Small intestine (tissue), 7 donors: ENCODE data around the gene HMG20A. TPM values are rescaled to one million over a fixed set of nuclear protein-coding genes. Genes with fewer than 3 reads are reported as not detected.
"Not testable (repeated sequence)": the region's sequence is repeated elsewhere in the genome, so short reads cannot be mapped to it uniquely, and the experiment has no call there.

Source experiments
- DNase-seq, 2 donors: peaks; one replicate each; pipeline versions ENCODE4 v3.0.0 to v3.0.0-alpha.2; 2013
- FAIRE-seq: peaks from 2 replicates; lab custom pipeline; 2012; peaks lifted over from hg19 to GRCh38; lab: Jason Lieb, UNC
- H3K27ac ChIP-seq, 3 donors: one replicate each; pipeline ENCODE4 v1.5.1; 2013; ENCODE audit warnings: low read length in 2 of 3, mild to moderate bottlenecking in 2 of 3, control low read depth in 1 of 3, inconsistent platforms in 1 of 3, low read depth in 1 of 3, moderate library complexity in 1 of 3
- H3K27me3 ChIP-seq, 3 donors: one replicate each; pipeline ENCODE4 v1.6.1; 2013; ENCODE audit warnings: low read length in 3 of 3, inconsistent platforms in 1 of 3; ENCODE audit not compliant: control insufficient read depth in 3 of 3, insufficient read depth in 3 of 3
- H3K36me3 ChIP-seq, 3 donors: one replicate each; pipeline ENCODE4 v1.6.1; 2013; ENCODE audit warnings: low read length in 3 of 3, inconsistent platforms in 1 of 3, low read depth in 1 of 3, mild to moderate bottlenecking in 1 of 3, moderate library complexity in 1 of 3; ENCODE audit not compliant: control insufficient read depth in 3 of 3, insufficient read depth in 2 of 3
- H3K4me1 ChIP-seq, 3 donors: one replicate each; pipeline ENCODE4 v1.6.1; 2013; ENCODE audit warnings: low read length in 2 of 3, inconsistent platforms in 1 of 3, low read depth in 1 of 3, mild to moderate bottlenecking in 1 of 3, moderate library complexity in 1 of 3; ENCODE audit not compliant: control insufficient read depth in 3 of 3, insufficient read depth in 2 of 3
- H3K4me3 ChIP-seq, 3 donors: one replicate each; pipeline ENCODE4 v1.5.1; 2013; ENCODE audit warnings: low read length in 3 of 3, control low read depth in 1 of 3, inconsistent platforms in 1 of 3, low read depth in 1 of 3, mild to moderate bottlenecking in 1 of 3, moderate library complexity in 1 of 3
- H3K9me3 ChIP-seq, 2 donors: one replicate each; pipeline ENCODE4 v1.6.1; 2013; ENCODE audit warnings: low read depth in 1 of 2, low read length in 1 of 2; ENCODE audit not compliant: control insufficient read depth in 2 of 2, insufficient read depth in 1 of 2
- WGBS, 3 donors: extraction: QIAGEN DNeasy Blood & Tissue Kit; methylation state at CpG; one replicate each; pipeline ENCODE4 v1.1.7; 2013; 5-methylcytosine and 5-hydroxymethylcytosine counted together
- polyA plus RNA-seq, 4 donors: library from polyadenylated mRNA; stranded (reverse) in 3 of 4; unstranded in 1 of 4; fragments of 200-250 nt in 3 of 4; fragments of 120-200 nt in 1 of 4; gene quantifications; one replicate each; pipeline versions ENCODE4 v1.2.1 to v1.2.3, GENCODE V29; 2013
- donor health status: healthy with polysubstance abuse.
- donor health status: control.
- donor health status: control.
- donor health status: Bipolar disorder and iron deficiency.
- donor health status: healthy.

HMG20A gene
- polyA plus RNA-seq, 4 donors, result 6.5 to 37.4 (median 10.5) TPM

GRCh38 chr15:77396692-77397091 is 24.0 kb upstream of the HMG20A start:
- Histone ChIP-seq H3K27me3 (no peaks in the 10 kb centered on the region), H3K36me3 (peaks cover 0 to 14% (median 0%) of the 10 kb centered on the region in 3 donors), H3K9me3 (peaks cover 0 to 19% of the 10 kb centered on the region in 2 donors), H3K27ac (no peak overlapping the region), H3K4me3 (no peak overlapping the region), H3K4me1 (no peaks in the 10 kb centered on the region)
- DNase-seq (no peak), FAIRE-seq (no peak)
- 79 to 92% (median 90%) methylated on average over 1 of the region's 1 CpG for WGBS, 3 donors

DNA sequence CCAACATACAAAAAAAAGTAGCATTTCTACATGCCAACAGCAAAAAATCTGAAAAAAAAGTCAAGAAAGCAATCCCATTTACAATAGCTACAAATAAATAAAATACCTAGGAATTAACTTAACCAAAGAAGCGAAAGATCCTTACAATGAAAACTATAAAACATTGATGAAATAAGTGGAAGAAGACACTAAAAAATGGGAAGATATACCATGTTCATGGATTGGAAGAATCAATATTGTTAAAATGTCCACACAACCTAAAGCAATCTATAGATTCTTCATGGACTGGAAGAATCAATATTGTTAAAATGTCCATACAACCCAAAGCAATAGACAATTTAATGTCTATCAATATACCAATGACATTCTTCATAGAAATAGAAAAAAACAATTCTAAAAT is 21.8 kb upstream of the HMG20A start:
- H3K27ac ChIP-seq, result no peak overlapping the region
- no peak for FAIRE-seq
- WGBS, 3 donors, result 96 to 99% (median 97%) methylated on average over 1 of the region's 1 CpG

GRCh38 chr15:77400258-77400657 is 20.4 kb upstream of the HMG20A start:
- H3K9me3 ChIP-seq, result peaks cover 0 to 6% of the 10 kb centered on the region in 2 donors
- WGBS, 3 donors, result 96 to 100% (median 100%) methylated on average over 1 of the region's 1 CpG
- no peaks in the 10 kb centered on the region for H3K36me3 ChIP-seq
- DNase-seq, result no peak
- no peak overlapping the region for H3K4me3 ChIP-seq
- no peaks in the 10 kb centered on the region for H3K4me1 ChIP-seq
- FAIRE-seq, result no peak
- no peaks in the 10 kb centered on the region for H3K27me3 ChIP-seq
- H3K27ac ChIP-seq, result no peak overlapping the region

More for the DNA sequence above, 21.8 kb upstream of the HMG20A start:
- Histone ChIP-seq H3K36me3 (peaks cover 0 to 4% (median 0%) of the 10 kb centered on the region in 3 donors), H3K27me3 (no peaks in the 10 kb centered on the region), H3K9me3 (peaks cover 0 to 15% of the 10 kb centered on the region in 2 donors), H3K4me3 (no peak overlapping the region), H3K4me1 (no peaks in the 10 kb centered on the region)
- DNase-seq, result no peak

- Histone ChIP-seq H3K9me3 (peaks cover 0 to 4% of the 10 kb centered on the region in 2 donors), H3K27ac (no peak overlapping the region), H3K27me3 (no peaks in the 10 kb centered on the region), H3K36me3 (no peaks in the 10 kb centered on the region), H3K4me3 (no peak overlapping the region), H3K4me1 (no peaks in the 10 kb centered on the region)
- 24 to 36% (median 26%) methylated on average over 1 of the region's 1 CpG for WGBS, 3 donors
- FAIRE-seq (no peak), DNase-seq (no peak)
Observed at GRCh38 chr15:77402740-77403379, 17.8 kb upstream of the HMG20A start.

DNA sequence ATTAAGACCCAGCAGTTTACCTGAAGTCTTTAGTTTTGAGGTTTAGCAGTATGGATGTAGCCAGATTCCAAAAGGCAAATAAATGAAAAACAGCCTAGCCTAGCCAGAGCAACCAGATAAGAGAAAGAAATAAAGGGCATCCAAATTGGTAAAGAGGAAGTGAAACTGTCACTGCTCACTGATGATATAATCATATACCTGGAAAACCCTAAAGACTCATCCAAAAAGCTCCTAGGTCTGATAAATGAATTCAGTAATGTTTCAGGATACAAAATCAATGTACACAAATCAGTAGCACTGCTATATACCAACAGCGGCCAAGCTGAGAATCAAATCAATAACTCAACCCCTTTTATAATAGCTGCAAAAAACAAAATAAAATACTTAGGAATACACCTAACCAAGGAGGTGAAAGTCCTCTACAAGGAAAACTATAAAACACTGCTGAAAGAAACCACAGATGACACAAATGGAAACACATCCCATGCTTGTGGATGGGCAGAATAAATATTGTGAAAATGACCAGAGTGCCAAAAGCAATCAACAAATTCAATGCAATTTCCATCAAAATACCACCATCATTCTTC is 14.4 kb upstream of the HMG20A start:
- H3K27me3 ChIP-seq, H3K9me3 ChIP-seq: not testable (repeated sequence)

GRCh38 chr15:77406846-77407245 is 13.8 kb upstream of the HMG20A start:
- H3K9me3 ChIP-seq, result no peaks in the 10 kb centered on the region
- WGBS, 3 donors, result 92 to 95% (median 94%) methylated on average over 4 of the region's 4 CpGs
- FAIRE-seq, result no peak

More for the DNA sequence above, 14.4 kb upstream of the HMG20A start:
- not testable (repeated sequence) for H3K4me3 ChIP-seq, H3K36me3 ChIP-seq, H3K4me1 ChIP-seq, H3K27ac ChIP-seq, FAIRE-seq, DNase-seq
- WGBS, 3 donors, result 83 to 84% (median 84%) methylated on average over 1 of the region's 1 CpG

DNA sequence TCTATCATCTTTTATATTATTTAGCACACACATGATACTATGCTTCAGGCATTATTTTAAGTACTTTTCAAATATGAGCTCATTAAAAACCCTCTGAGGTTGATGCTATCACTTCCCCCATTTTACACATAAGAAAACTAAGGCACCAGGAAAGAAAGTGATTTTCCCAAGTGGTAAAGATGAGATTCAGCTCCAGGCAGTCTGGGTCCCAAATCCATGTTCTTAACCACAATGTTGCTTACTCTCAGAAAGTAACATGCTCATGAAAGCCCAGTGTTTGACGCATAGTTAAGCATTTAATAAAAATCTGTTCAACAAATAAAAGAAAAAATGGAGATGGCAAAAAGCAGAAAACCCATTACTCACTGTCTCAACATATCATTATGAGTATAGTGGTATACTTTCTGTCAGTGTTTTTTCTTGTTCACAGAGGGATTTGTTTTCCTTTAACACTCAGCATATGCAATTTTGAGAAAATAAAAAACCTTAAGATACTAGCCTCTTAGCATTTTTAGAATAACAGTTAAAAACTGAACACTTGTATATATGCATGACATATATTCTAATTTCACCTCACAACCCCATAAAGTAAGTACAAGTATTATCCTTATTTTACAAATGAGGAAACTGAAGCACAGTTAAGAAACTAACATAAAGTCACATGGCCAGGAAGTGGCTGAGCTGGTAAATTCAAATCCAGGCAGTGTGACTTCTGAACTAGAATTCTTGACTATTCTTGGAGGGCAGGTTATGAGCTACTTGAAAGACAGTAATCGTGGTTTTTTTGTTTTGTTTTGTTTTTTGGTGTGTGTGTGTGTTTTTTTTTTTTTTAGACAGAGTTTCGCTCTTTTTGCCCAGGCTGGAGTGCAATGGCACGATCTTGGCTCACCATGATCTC is 11.2 kb upstream of the HMG20A start:
- no peak overlapping the region for H3K27ac ChIP-seq
- DNase-seq (peak; percentile 25 to 39), FAIRE-seq (no peak)
- H3K27me3 ChIP-seq, result no peaks in the 10 kb centered on the region
- peaks cover 0 to 7% (median 6%) of the 10 kb centered on the region in 3 donors for H3K4me1 ChIP-seq
- H3K36me3 ChIP-seq, result no peaks in the 10 kb centered on the region
- no peak overlapping the region for H3K4me3 ChIP-seq
- no peaks in the 10 kb centered on the region for H3K9me3 ChIP-seq
- WGBS, 3 donors, result 63 to 82% (median 75%) methylated on average over 4 of the region's 4 CpGs

More at GRCh38 chr15:77406846-77407245, 13.8 kb upstream of the HMG20A start:
- H3K36me3 ChIP-seq, result no peaks in the 10 kb centered on the region
- no peaks in the 10 kb centered on the region for H3K27me3 ChIP-seq
- H3K4me3 ChIP-seq, result no peak overlapping the region
- peaks cover 0 to 5% (median 4%) of the 10 kb centered on the region in 3 donors for H3K4me1 ChIP-seq
- no peak overlapping the region for H3K27ac ChIP-seq
- DNase-seq, result no peak

DNA sequence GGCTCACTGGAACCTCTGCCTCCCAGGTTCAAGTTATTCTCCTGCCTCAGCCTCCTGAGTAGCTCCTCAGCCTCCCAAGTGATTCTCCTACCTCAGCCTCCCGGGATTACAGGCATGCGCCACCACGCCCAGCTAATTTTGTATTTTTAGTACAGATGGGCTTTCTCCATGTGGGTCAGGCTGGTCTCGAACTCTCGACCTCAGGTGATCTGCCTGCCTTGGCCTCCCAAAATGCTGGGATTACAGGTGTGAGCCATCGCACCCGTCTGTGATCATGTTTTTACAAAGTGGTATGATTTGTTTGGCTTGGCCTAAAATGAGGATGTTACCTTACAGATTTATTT is 10.6 kb upstream of the HMG20A start:
- not testable (repeated sequence) for H3K4me1 ChIP-seq, DNase-seq, H3K9me3 ChIP-seq, H3K4me3 ChIP-seq, FAIRE-seq, H3K27me3 ChIP-seq, H3K36me3 ChIP-seq
- WGBS, 3 donors, result 91 to 94% (median 91%) methylated on average over 7 of the region's 7 CpGs
- H3K27ac ChIP-seq, result peak overlapping the region in 1 of 3 donors; percentile 58
